CD1c-positive myeloid dendritic cell (primary cell): ENCODE measurements around the gene C5AR1.
"Not testable (repeated sequence)": the region's sequence is repeated elsewhere in the genome, so short reads cannot be mapped to it uniquely, and the experiment has no call there.

Experiments
- DNase-seq: peaks from one replicate; pipeline ENCODE4 v3.0.0-alpha.2; 2016; ENCODE audit errors: extremely low spot score

Gene C5AR1

GRCh38 chr19:47365455-47365854 lies 55.8 kb downstream of the C5AR1 start:
- DNase-seq = not testable (repeated sequence)

- peak; percentile 41 for DNase-seq
Observed at GRCh38 chr19:47370045-47370611, 60.5 kb downstream of the C5AR1 start.

GRCh38 chr19:47371261-47371660 lies 61.6 kb downstream of the C5AR1 start:
- DNase-seq = no peak
